Measurements from ENCODE around the gene CALN1. TPM values are rescaled to one million over a fixed set of nuclear protein-coding genes. Genes with fewer than 3 reads are reported as not detected.

Gene CALN1
- total and polyA plus RNA-seq, 12 donors: not detected

DNA sequence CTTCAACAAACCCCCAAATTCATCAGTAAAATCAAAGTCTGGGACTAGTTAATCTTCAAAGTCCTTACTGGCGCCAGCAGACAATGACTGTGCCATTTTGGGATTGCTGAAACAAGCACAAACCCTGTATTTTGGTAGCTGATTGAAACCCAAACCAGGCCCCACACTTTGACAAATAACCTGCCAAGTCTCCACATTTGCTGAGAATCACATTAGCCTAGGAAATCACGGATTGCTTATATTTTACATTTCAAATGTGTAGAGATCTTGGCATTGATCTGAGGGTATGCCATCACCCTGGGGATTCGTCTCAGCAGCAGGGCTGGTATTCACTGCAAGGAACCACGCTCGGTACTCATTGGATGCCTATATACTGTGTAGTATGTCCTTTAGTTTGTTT lies 501.1 kb downstream of the CALN1 start:
- Histone ChIP-seq H3K4me3 (no peak overlapping the region), H3K27ac (no peak overlapping the region), H3K9me3 (peaks cover 0 to 16% (median 6%) of the 10 kb centered on the region in 11 donors), H3K36me3 (no peaks in the 10 kb centered on the region), H3K27me3 (no peaks in the 10 kb centered on the region), H3K4me1 (no peaks in the 10 kb centered on the region)
- DNase-seq (no peak), ATAC-seq (no peak)
- TF ChIP-seq, protein P1, sequence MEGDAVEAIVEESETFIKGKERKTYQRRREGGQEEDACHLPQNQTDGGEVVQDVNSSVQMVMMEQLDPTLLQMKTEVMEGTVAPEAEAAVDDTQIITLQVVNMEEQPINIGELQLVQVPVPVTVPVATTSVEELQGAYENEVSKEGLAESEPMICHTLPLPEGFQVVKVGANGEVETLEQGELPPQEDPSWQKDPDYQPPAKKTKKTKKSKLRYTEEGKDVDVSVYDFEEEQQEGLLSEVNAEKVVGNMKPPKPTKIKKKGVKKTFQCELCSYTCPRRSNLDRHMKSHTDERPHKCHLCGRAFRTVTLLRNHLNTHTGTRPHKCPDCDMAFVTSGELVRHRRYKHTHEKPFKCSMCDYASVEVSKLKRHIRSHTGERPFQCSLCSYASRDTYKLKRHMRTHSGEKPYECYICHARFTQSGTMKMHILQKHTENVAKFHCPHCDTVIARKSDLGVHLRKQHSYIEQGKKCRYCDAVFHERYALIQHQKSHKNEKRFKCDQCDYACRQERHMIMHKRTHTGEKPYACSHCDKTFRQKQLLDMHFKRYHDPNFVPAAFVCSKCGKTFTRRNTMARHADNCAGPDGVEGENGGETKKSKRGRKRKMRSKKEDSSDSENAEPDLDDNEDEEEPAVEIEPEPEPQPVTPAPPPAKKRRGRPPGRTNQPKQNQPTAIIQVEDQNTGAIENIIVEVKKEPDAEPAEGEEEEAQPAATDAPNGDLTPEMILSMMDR (IDR thresholded peaks at IDR 0.05): no peak
- WGBS, 2 donors: 70 to 79% methylated on average over 5 of the region's 5 CpGs
- intact Hi-C loops (cut with DNase I): no loop called here

DNA sequence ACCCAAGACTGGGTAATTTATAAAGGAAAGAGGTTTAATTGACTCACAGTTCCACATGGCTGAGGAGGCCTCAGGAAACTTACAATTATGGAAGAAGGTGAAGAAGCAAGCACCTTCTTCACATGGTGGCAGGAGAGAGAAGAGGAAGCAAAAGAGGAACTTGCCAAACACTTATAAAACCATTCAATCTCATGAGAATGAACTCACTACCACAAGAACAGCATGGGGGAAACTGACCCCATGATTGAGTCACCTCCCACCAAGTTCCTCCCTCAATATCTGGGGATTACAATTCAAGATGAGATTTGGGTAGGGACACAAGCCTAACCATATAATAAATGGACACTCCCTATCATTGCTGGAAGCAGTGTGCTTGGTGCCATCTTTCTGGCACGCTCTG lies 506.3 kb downstream of the CALN1 start:
- ATAC-seq (no peak), DNase-seq (no peak)
- TF ChIP-seq, protein P1 (IDR thresholded peaks at IDR 0.05): no peak
- Histone ChIP-seq H3K27me3 (no peaks in the 10 kb centered on the region), H3K36me3 (no peaks in the 10 kb centered on the region), H3K27ac (no peak overlapping the region), H3K9me3 (peaks cover 0 to 19% (median 0%) of the 10 kb centered on the region in 11 donors), H3K4me1 (no peaks in the 10 kb centered on the region), H3K4me3 (no peak overlapping the region)
- intact Hi-C loops (cut with DNase I): no loop called here
- WGBS, 2 donors: 82 to 96% methylated on average over 1 of the region's 1 CpG

DNA sequence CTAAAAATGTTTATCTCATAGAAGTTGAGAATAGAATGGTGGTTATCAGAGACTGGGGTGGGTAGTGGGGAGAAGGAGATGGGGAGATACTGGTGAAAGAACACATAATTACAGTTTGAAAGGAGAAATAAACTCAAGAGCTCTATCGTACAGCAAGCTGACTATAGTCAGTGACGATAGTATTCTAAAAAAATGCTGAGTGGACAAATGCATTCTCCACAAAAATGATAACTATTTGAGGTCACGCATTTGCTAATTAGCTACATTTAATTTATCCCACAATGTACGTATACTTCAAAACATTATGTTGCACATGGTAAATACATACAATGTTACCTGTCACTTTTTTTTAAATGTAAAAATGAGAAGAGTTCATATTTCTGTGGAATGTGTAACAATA lies 507.7 kb downstream of the CALN1 start:
- H3K27ac ChIP-seq: no peak overlapping the region
- TF ChIP-seq, protein P1 (IDR thresholded peaks at IDR 0.05): no peak
- no peak overlapping the region for H3K4me3 ChIP-seq
- intact Hi-C loops (cut with DNase I): no loop called here
- WGBS, 2 donors: 88 to 92% methylated on average over 4 of the region's 4 CpGs
- H3K36me3 ChIP-seq: no peaks in the 10 kb centered on the region
- no peaks in the 10 kb centered on the region for H3K27me3 ChIP-seq
- peaks cover 0 to 15% (median 0%) of the 10 kb centered on the region in 11 donors for H3K9me3 ChIP-seq
- ATAC-seq (no peak), DNase-seq (no peak)
- no peaks in the 10 kb centered on the region for H3K4me1 ChIP-seq

DNA sequence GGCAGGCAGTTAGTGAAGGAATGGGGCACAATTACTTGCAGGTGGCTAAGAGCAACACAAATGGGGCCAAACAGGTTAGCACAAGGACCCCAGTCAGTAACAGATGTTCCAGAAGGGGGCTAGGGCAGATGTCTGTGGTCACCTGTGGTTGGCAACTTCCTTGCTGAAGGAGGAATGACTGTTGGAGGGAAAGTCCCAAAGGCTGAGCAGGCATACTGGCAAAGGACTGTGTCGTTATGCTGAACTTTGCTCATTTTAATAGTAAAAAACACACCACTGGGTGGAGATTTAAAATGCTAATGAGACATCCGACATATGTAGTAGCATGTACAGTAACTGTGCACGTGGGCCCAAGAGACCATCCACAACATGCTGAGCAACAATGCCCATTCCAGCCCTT lies 511.6 kb downstream of the CALN1 start:
- no peak for DNase-seq
- WGBS, 2 donors: 68 to 72% methylated on average over 3 of the region's 3 CpGs
- ATAC-seq: no peak
- Histone ChIP-seq H3K4me1 (no peaks in the 10 kb centered on the region), H3K27me3 (peaks cover 0 to 2% (median 0%) of the 10 kb centered on the region in 7 donors), H3K36me3 (no peaks in the 10 kb centered on the region), H3K4me3 (no peak overlapping the region), H3K9me3 (peaks cover 0 to 15% (median 0%) of the 10 kb centered on the region in 11 donors), H3K27ac (no peak overlapping the region)
- intact Hi-C loops (cut with DNase I): no loop called here
- TF ChIP-seq, protein P1 (IDR thresholded peaks at IDR 0.05): no peak

Data from heart right ventricle (tissue), 16 donors.